ENCODE data around the gene RNF34.

RNF34 gene

DNA sequence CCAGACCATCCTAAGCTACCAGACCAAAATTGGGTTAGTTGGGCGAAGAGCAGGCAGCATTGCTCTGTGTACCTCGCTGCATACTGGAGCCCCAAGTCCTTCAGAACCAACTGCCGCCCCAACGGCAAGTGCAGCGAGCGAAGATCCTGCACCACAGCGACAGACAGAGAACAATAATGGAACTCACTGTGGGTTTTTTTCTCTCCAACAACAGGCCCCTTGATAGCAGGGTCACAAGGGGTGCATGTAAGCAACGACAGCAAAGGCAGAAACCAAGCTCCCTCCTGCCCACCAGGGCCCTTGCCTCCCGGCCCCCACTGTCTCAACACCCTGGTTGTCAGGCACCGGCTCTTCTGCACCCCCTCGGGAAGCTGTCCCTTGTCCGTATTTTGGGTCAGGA lies 39.0 kb downstream of the RNF34 start:
- H3K79me2 ChIP-seq (ENCODE audit: insufficient read depth, low read length) = no peaks in the 10 kb centered on the region
- no peak overlapping the region for H2AFZ ChIP-seq (ENCODE audit: low read length)
- no peak overlapping the region for H3K4me2 ChIP-seq (ENCODE audit: low read depth, low read length, poor library complexity, severe bottlenecking)
- H3K36me3 ChIP-seq (ENCODE audit: insufficient read depth, low read length) = peaks cover 94% of the 10 kb centered on the region; the same call in 1 of the 2 replicates
- no peaks in the 10 kb centered on the region for H3F3A ChIP-seq (ENCODE audit: low read depth)
- H4K20me1 ChIP-seq (ENCODE audit: insufficient read depth, low read length, poor library complexity, severe bottlenecking) = no peaks in the 10 kb centered on the region
- no peak overlapping the region for H3K9ac ChIP-seq (ENCODE audit: low read depth, low read length, poor library complexity, severe bottlenecking)
- no peaks in the 10 kb centered on the region for H3K9me3 ChIP-seq (ENCODE audit: insufficient read depth, low read depth, low read length)
- H3K4me3 ChIP-seq (ENCODE audit: low read length, poor library complexity, severe bottlenecking) = no peak overlapping the region
- no peaks in the 10 kb centered on the region for H3K27me3 ChIP-seq (ENCODE audit: insufficient read depth, low read length, poor library complexity, severe bottlenecking)
- no peaks in the 10 kb centered on the region for H3K4me1 ChIP-seq (ENCODE audit: insufficient read depth, low read length, poor library complexity, severe bottlenecking)
- no peak for TF ChIP-seq EZH2phosphoT487 (IDR thresholded peaks at IDR 0.05; ENCODE audit: borderline replicate concordance)
- TF ChIP-seq, protein P1, sequence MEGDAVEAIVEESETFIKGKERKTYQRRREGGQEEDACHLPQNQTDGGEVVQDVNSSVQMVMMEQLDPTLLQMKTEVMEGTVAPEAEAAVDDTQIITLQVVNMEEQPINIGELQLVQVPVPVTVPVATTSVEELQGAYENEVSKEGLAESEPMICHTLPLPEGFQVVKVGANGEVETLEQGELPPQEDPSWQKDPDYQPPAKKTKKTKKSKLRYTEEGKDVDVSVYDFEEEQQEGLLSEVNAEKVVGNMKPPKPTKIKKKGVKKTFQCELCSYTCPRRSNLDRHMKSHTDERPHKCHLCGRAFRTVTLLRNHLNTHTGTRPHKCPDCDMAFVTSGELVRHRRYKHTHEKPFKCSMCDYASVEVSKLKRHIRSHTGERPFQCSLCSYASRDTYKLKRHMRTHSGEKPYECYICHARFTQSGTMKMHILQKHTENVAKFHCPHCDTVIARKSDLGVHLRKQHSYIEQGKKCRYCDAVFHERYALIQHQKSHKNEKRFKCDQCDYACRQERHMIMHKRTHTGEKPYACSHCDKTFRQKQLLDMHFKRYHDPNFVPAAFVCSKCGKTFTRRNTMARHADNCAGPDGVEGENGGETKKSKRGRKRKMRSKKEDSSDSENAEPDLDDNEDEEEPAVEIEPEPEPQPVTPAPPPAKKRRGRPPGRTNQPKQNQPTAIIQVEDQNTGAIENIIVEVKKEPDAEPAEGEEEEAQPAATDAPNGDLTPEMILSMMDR (conservative IDR thresholded peaks at IDR 0.05; ENCODE audit: low read length) = no peak
- H3K9me2 ChIP-seq (replicated peaks; ENCODE audit: low read depth, low read length) = no peaks in the 10 kb centered on the region

DNA sequence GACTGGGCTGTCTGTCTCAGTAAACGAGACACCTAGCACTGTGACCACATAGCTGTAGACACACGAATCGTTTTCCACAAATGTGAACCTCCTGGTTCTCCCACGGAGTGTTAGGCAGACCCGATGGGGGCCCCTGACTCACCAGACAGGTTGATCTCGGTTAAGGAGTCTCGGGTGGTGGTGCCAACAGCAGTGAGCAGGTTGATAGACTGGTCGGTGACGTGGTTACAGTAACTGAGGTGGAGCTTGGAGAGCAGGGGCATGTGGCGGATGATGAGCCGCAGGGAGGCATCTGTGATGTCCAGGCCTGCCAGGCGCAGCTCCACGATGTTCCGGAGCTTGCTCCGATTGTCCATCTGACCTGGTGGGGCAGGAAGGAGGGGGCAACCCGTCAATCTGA lies 39.8 kb downstream of the RNF34 start:
- H3K4me2 ChIP-seq (ENCODE audit: low read depth, low read length, poor library complexity, severe bottlenecking) = no peak overlapping the region
- H3K27me3 ChIP-seq (ENCODE audit: insufficient read depth, low read length, poor library complexity, severe bottlenecking) = no peaks in the 10 kb centered on the region
- peaks cover 95% of the 10 kb centered on the region; the same call in 1 of the 2 replicates for H3K36me3 ChIP-seq (ENCODE audit: insufficient read depth, low read length)
- no peak overlapping the region for H3K9ac ChIP-seq (ENCODE audit: low read depth, low read length, poor library complexity, severe bottlenecking)
- no peak overlapping the region for H3K4me3 ChIP-seq (ENCODE audit: low read length, poor library complexity, severe bottlenecking)
- no peaks in the 10 kb centered on the region for H3K79me2 ChIP-seq (ENCODE audit: insufficient read depth, low read length)
- H3K9me3 ChIP-seq (ENCODE audit: insufficient read depth, low read depth, low read length) = no peaks in the 10 kb centered on the region
- H2AFZ ChIP-seq (ENCODE audit: low read length) = no peak overlapping the region
- H4K20me1 ChIP-seq (ENCODE audit: insufficient read depth, low read length, poor library complexity, severe bottlenecking) = no peaks in the 10 kb centered on the region
- TF ChIP-seq, protein P1 (conservative IDR thresholded peaks at IDR 0.05; ENCODE audit: low read length) = no peak
- H3K9me2 ChIP-seq (replicated peaks; ENCODE audit: low read depth, low read length) = no peaks in the 10 kb centered on the region
- no peaks in the 10 kb centered on the region for H3F3A ChIP-seq (ENCODE audit: low read depth)
- H3K4me1 ChIP-seq (ENCODE audit: insufficient read depth, low read length, poor library complexity, severe bottlenecking) = no peaks in the 10 kb centered on the region

DNA sequence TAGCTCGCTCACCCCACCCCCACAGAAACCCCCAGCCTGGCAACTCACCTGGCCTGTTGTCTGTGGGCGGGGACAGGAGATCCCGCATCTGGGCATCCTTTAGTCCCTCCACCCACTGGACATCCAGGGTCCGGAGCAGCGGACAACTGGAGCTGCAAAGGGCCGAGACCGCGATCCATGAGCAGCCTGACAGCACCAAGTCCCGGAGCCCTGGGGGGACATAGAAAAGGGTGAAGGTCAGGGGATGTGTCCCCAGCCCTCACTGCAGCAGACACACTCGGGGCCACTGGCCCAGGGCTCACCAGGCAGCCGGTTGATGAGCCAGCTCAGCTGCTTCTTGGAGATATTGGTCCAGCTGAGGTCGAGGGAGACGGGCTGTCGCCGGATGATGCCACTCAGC lies 40.9 kb downstream of the RNF34 start:
- Histone ChIP-seq H4K20me1 (ENCODE audit: insufficient read depth, low read length, poor library complexity, severe bottlenecking) (no peaks in the 10 kb centered on the region), H3K4me3 (ENCODE audit: low read length, poor library complexity, severe bottlenecking) (no peak overlapping the region), H2AFZ (ENCODE audit: low read length) (no peak overlapping the region), H3K36me3 (ENCODE audit: insufficient read depth, low read length) (peaks cover 95% of the 10 kb centered on the region; the same call in 1 of the 2 replicates), H3K9me2 (replicated peaks; ENCODE audit: low read depth, low read length) (no peaks in the 10 kb centered on the region), H3K79me2 (ENCODE audit: insufficient read depth, low read length) (no peaks in the 10 kb centered on the region), H3F3A (ENCODE audit: low read depth) (no peaks in the 10 kb centered on the region), H3K9ac (ENCODE audit: low read depth, low read length, poor library complexity, severe bottlenecking) (no peak overlapping the region), H3K27me3 (ENCODE audit: insufficient read depth, low read length, poor library complexity, severe bottlenecking) (no peaks in the 10 kb centered on the region), H3K4me2 (ENCODE audit: low read depth, low read length, poor library complexity, severe bottlenecking) (no peak overlapping the region), H3K4me1 (ENCODE audit: insufficient read depth, low read length, poor library complexity, severe bottlenecking) (no peaks in the 10 kb centered on the region), H3K9me3 (ENCODE audit: insufficient read depth, low read depth, low read length) (no peaks in the 10 kb centered on the region)
- TF ChIP-seq, protein P1 (conservative IDR thresholded peaks at IDR 0.05; ENCODE audit: low read length) = no peak
- no peak for TF ChIP-seq EZH2phosphoT487 (IDR thresholded peaks at IDR 0.05; ENCODE audit: borderline replicate concordance)
